Stimulated activated CD4-positive, alpha-beta T cell treated with anti-CD3 and anti-CD28 coated beads, Interleukin-2, amount 100 ng/mL, for 4 hours (primary cell): ENCODE results near the gene FAM185A.
A peak's percentile ranks its signal among the peaks of the same experiment; 100 is the strongest.
"Not testable (repeated sequence)": the region's sequence is repeated elsewhere in the genome, so short reads cannot be mapped to it uniquely, and the experiment has no call there.

Source experiments
- DNase-seq: peaks from one replicate; pipeline ENCODE4 v3.0.0-alpha.2; 2020; ENCODE audit warnings: low read depth

The FAM185A gene

DNA sequence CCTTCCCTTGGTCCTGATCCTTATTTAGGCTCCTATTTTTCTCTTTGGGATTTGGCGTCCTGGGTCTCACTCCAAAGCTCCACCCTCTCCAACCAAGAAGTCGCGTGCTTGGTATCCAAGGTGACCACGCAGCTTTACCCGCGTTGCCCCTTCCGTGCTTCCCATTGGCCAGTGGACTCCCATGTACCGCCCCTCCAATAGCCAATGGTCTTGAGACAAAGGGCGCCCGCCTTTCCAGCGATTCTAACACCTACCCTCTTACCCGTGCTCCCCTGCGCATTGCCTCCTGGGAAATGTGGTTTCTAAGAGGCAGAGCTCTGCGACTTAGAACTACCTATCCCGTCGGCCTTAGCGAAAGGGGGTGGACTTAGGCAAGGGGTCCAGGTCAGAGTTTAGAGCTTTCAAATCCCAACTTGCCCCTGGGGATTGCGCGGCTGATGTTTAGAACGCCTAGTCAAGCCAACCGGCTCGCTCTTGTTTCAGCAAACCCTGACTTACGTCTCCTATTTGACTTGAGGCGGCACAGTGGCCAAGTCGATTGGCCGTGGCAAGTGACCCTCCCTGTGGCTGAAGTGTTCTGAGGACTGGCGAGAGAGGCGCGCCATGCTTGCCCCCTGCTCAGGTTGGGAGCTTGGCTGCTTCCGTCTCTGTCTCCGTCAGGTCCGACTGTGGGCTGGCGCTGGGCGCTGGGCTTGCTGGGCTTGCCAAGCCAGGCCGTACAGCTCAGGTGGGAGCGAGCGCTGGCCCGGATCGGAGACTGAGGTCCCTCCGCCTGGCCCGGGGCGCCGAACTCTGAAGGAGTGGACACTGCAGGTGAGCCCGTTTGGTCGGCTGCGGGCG lies at the start of gene FAM185A:
Gene FAM185A (plus strand): TSS at position 395 of the 840 bp plus-strand sequence. CDS start 209 bp downstream, at position 604.
- DNase-seq, result peak; percentile 93

DNA sequence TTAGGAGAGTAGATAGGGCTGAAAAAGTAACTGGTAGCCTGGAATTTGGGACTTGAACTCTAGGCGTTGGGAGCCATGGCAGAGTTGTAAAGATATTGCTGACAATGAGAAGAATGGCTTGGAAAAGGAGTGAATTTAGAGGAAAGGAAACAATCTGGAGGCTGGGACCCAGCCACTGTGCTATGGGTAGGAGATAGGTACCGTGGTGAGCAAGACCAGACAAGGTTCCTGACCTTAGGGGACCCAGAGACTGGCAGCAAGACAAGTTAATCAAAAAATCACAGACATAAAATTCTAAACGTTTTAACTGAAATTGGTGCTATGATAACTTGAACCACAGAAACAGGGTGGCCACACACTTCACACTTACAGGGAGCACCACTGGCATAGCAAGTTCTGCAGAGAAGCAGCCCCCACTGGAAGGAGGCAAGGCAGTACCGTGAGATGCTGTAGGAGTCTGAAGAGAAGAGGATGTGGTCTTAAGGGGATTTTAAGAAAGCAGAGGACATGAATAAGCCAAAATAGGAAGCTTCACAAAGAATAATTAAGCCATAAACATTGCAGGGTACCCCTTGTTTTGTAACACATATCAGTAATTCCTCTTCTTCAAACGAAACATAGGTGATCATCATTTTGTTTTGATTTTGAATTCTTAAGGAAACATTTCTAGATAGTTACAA lies 35.6 kb upstream of the FAM185A start:
- not testable (repeated sequence) for DNase-seq

DNA sequence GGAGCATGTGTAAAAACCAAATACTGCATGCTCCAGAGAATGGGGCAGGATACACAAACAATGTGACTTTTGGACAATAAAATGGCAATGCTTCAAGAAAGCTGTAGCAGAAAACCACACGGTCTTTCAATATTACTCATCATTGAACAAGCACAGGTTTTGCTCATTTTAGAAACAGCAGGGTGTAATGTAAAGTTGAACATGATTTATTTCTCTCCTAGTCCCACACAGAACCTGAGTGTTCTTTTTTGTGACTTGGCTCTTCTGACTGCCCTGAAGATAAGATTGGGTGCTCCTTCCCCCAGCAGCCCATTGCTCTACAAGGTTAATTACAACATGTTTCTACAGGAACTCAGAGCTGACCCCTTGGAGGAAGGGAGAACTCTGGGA lies 35.1 kb upstream of the FAM185A start:
- DNase-seq, result not testable (repeated sequence)

DNA sequence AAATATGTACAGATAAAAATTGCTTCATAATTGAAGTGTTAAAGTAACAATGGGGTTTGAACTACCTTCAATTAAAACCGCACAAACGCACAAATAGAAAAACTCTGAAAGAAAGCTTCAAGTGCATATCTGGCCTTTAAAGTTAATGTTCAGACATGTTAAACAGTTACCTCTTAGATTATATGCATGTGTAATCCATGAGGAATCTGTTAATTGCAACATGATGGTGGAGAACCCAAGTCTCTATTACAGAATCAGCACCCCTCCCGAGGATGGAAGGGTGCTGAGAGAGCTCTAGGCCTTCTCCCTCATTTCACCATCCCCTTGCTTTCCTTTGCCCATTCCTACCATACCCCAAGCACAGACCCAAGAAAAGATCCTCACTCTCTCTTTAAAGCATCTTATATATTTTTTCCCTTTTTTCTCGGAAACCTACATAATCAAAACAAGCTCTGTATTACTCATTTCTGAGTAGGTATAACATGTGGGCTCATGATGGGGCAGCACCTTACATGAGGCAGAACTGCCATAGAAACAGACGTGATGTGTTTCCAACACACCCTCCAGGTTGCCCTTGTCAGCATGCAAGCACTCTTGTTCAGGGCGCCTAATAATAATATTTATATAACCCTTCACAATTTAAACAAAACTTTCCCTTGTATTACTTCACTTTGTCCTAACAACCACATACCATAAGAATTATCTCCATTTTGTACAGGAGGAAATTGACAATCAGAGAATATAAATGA lies 33.9 kb upstream of the FAM185A start:
- DNase-seq, result not testable (repeated sequence)

DNA sequence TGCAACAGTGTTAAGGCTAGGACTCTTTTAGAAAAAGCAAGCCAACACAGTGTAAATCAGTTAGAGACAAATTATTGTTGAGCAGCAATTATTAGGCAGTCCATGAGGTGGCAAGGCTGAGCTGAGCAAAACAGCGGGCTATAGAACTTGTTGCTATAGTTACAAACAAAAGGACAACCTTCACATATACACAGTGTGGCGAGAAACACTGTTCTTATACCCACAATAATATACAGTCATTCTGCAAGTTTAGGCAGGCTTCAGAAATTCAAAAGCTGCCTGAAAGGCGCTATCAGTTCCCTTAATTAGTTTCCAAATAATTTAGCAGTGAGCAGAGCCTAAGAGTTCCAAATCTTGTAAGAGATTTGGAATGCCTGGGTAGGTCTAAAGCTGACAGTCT lies 33.1 kb upstream of the FAM185A start:
- not testable (repeated sequence) for DNase-seq

DNA sequence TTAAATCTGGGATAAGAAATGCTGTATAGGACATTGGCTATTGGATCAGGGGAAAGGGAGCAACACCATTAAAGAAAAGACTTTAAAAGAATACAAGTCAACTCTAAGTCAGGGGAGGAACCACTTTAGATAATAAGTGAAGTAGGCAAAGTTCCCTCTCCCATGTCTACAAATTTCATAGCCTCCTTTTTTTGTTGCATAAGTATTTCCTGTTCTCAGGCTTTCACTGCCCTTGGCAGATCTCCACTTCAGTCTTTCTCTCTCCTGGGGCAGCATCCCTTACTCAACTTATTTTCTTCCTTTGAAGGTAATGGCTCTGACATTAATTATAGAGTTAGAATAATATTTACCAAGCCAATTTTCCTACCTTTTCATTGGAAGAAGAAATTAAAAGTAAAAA lies 30.3 kb upstream of the FAM185A start:
- not testable (repeated sequence) for DNase-seq

DNA sequence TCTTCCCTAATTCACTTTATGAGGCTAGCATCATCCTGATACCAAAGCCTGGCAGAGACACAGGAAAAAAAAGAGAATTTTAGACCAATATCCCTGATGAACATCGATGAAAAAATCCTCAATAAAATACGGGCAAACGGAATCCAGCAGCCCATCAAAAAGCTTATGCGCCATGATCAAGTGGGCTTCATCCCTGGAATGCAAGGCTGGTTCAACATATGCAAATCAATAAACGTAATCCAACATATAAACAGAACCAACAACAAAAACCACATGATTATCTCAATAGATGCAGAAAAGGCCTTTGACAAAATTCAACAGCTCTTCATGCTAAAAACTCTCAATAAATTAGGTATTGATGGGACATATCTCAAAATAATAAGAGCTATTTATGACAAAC lies 22.6 kb upstream of the FAM185A start:
- not testable (repeated sequence) for DNase-seq

DNA sequence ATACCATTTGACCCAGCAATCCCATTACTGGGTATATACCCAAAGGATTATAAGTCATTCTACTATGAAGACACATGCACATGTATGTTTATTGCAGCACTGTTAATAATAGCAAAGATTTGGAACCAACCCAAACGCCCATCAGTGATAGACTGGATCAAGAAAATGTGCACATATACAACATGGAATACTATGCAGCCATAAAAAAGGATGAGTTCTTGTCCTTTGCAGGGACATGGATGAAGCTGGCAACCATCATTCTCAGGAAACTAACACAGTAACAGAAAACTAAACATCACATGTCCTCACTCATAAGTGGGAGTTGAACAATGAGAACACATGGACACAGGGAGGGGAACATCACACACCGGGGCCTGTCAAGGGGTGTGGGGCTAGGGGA lies 19.1 kb upstream of the FAM185A start:
- DNase-seq, result not testable (repeated sequence)

DNA sequence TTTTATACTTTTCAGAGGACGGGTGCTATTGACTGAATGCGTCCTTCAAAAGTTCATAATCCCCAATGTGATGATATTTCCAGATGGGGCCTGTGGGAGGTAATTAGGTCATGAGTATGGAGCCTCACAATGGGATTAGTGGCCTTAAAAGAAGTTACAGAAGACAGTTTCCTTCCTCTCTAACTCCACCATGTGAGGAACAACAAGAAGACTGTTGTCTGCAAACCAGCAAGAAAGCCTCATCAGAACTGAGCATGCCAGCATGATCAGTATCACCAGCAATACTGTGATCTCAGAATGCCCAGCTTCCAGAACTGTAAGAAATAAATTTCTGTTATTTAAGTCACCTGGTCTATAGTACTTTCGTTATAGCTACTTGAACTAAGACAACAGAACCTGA lies 18.4 kb upstream of the FAM185A start:
- not testable (repeated sequence) for DNase-seq

DNA sequence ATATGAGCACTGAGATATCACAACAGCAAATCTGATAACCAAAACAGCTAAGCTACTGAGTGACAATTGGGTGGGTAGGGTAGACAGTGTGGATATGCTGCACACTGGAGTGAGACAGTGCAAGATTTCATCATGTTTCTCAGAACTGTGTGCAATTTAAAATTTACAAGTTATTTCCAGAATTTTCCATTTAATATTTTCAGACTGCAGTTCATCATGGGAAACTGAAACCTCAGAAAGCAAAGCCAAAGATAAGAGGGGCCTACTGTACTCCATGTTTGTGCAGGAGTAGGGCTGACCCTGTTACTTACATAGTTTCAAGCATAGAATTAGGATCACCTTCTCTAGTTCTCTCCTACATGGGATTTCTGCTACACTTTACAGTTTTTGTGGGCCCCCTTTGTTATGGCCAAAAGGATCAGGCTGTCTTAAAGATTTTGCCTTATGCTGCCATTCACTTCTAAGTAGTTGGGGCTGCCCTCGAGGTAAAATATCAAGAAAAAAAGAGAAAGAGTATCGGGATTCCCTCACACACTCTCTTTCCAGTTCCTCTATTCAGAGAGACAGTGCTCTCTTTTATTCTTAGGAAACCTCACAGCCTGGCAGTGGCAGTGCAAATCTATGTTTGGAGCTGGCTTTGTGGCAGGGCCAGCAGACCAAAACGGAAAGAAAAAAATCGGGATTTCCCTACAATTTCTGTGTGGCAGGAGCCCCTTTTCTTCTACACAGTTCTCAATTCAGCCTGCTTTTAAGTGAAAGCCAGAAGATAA lies 6.6 kb upstream of the FAM185A start:
- not testable (repeated sequence) for DNase-seq

DNA sequence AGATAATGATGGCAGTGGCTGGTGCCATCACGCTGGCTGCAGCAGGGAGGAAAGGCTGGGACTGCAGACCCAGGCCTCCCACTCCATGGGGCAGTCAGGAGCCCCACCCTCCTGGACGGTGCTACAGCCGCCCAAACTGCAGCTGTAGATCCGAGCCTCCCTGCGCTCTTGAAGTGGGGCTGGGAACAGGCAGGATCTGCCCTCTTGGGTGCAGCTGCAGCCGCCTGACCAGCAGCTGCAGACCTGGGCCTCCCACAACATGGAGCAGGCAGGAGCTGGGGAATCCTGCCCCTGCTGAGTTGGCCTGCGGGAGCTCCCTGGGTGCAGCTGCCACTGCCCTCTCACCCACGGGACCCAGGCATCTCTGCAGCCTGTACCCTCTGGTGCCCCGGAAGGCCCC lies 4.9 kb upstream of the FAM185A start:
- not testable (repeated sequence) for DNase-seq

DNA sequence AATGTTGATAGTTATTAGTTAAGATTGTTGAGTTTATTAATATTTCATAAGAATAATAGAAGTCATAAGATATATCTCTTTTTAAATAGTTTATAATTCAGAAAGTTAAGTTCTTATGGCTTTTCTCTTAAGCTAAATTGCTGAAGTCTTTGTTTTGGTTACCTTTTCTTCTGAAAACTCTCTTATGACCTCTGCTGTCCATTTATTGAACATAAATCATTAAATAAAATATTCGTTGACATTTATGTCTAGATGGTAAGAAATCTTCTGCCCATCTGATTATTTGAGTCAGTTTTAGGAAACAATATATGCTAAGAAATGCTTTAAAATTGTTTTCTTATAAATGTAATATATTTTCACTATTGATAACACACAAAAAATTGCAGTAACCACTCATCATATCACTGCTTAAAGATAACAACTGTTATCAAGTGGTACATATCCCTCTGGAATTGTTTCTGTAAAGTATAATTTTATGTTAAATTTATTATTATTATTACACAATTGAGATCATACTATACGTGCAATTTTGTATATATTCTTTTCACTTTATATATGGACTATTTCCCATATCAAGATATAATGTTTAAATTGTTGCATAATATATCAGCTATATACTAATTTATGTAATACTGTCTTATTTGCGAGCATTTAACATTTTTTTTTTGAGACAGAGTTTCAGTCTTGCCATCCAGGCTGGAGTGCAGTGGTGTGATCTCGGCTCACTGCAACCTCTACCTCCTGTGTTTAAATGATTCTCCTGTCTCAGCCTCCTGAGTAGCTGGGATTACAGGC lies 3.1 kb upstream of the FAM185A start:
- DNase-seq, result not testable (repeated sequence)

DNA sequence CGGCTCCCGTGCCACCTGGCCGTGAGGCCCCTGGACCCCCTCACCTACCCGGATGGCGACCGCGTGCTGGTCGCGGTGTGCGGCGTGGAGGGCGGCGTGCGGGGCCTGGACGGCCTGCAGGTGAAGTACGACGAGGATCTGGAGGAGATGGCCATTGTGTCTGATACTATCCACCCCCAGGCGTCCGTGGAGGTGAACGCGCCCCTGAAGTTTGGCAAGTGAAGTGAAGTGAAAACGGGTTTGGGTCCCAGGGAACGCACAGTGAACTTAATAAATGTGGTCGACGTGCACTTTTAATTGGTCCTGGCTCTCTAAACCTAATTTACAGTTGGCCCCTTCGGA lies 617 bp downstream of the FAM185A start:
- DNase-seq, result not testable (repeated sequence)

DNA sequence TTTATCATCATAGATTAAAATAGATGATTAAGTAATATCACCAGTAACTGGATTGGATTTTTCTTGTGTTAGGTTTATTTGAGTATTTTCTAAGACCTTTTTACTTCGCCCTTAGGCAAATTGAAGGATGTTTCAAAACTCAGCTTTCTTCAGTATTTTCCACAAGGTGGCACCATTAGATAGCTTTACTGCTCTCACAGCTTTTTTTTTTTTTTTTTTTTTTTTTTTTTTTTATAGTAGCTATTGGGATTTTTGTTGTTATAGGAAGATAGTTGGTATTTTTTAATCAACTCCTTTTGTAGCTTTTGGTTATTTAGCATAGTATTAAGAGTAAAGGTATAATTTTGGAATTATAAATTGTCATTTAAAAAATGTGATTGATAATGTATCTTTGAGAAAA lies 9.4 kb downstream of the FAM185A start:
- not testable (repeated sequence) for DNase-seq

DNA sequence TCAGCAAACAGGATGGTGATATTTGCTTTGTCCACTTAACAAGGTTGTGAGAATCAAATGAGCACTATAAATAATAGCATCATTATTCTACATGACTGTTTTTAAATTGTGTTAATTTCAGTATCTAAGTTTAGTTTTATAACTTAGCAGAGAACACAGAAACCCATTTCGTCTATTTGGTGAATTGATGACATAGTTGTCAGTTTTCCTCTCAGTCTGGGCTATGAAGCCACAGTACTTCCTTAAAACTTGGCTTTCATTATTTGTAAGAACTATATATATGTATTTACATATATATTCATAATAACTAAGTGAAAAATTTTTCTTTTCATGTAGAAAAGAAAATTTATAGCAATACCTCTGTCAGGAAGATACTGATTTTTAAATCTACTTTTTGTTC lies 11.1 kb downstream of the FAM185A start:
- DNase-seq, result not testable (repeated sequence)

DNA sequence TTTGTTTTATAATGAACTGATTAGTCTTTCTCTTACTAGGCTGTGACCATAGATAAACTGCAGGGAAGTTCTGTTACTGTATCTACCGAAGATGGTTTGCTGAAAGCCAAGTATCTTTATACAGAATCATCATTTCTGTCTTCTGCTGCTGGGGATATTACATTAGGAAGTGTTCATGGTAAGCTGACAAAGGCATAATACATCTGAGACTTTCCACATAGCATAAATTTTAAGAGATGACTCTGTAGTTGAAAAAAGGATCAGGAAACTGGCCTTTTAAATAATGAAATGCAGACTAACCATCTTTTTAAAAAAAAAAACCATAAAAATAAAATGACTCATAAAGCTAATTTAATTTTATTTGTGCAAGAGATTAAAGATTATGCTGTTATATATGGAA lies 12.4 kb downstream of the FAM185A start:
- DNase-seq, result not testable (repeated sequence)

DNA sequence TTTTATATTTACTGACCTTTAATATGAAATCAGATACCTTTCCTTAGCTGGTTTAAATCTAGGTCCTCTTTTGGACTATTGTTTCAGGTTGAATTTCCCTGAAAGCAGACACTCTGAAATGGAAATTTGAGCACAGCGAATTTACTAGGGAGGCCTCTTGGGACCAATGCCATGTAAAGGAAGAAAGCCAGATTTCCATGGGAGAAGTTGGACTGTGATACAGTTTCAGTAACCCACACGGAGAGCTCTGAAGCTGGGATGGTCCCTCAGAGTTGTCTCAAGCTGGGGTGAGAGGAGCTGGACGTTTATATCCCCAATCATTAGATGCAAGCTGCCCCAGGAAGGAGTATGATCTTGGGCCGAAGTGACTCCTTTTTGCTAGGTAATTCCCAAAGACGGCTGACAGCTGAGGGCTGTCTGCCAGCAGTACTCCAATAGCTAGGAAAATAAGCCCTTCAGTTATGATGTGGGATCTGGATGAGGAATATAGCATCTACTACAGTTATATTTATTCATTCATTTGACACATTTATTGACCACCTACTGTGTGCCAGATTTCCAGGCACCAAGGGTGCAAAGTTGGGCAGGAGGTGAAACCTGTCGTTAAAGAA lies 14.6 kb downstream of the FAM185A start:
- not testable (repeated sequence) for DNase-seq

DNA sequence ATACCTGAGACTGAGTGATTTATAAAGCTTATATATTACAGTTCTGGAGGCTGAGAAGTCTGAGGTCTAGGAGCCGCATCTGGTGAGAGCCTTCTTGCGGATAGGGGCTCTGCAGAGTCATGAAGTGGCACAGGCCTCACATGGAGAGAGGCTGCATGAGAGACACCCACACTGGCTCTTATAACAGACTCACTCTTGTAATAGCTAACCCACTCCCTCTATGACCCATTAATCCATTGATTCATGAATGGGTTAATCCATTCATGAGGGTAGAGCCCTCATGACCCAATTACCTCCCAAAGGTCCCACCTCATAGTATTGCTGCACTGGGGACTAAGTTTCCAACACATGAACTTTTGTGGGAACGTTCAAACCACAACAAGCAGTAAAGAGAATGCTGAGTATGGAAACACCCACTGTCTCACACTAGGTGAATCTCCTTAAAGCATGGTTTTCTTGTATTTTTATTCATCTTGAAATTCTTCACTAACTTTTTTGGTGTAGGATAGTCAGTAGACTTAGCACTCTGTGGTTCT lies 20.9 kb downstream of the FAM185A start:
- not testable (repeated sequence) for DNase-seq

DNA sequence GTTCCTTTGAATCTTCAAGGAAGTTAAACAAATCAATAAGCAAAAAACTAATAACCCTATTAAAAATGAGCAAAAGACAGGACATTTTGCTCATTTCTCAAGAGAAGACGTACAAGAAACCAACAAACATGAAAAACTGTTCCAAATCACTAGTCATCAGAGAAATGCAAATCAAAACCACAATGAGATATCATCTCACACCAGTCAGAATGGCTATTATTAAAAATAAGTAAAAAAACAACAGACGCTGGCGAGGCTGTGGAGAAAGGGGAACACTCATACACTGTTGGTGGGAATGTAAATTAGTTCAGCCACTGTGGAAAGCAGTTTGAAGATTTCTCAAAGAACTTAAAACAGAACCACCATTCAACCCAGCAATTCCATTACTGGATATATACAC lies 21.7 kb downstream of the FAM185A start:
- not testable (repeated sequence) for DNase-seq

DNA sequence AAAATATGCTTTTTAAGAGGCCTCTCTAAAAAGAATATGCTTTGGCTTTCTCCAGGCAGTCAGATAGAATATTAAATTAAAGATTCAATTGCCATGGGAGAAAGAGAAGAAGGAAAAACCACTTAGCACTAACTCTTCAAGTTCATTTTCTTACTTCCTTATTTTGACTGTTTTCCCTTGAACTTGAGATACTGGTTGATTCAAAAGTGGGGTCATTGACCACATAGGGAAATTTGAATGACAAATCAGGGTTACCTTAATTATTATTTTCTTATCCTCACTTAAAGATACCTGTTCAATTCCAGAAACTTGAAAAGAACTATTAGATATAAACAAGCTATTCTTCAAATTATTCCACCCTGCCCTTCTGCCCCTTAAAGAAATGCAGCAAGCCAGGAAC lies 27.4 kb downstream of the FAM185A start:
- not testable (repeated sequence) for DNase-seq
